Stimulated activated CD8-positive, alpha-beta memory T cell treated with anti-CD3 and anti-CD28 coated beads, Interleukin-4, amount 100 ng/mL, for 4 hours (primary cell): Measurements from ENCODE around the gene PTP4A2.
A peak's percentile ranks its signal among the peaks of the same experiment; 100 is the strongest.
"Not testable (repeated sequence)": the region's sequence is repeated elsewhere in the genome, so short reads cannot be mapped to it uniquely, and the experiment has no call there.

Source experiments
- DNase-seq, 2 donors: peaks; one replicate each; pipeline ENCODE4 v3.0.0-alpha.2; 2020; ENCODE audit warnings: low read depth in 2 of 2, low spot score in 1 of 2

The PTP4A2 gene

DNA sequence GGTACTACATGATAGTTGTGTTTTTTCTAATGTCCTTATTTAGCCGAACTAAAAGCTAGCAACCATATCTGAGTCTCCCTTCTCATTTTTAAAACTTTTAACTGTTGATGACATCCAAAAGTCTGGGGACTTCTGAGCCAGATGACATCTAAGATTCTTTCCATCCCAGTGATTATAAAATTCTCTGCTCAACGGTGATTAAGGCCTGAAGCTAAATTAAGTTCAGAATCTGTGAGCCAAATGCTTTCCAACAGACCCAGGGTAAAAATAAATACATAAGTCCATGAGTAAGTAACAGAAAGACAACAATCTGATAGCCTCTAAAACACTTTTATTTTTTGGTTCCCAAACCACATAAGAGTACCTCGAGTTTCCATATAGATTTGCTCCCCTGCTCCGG, 13.1 kb upstream of the PTP4A2 start:
- DNase-seq, result no peak

DNA sequence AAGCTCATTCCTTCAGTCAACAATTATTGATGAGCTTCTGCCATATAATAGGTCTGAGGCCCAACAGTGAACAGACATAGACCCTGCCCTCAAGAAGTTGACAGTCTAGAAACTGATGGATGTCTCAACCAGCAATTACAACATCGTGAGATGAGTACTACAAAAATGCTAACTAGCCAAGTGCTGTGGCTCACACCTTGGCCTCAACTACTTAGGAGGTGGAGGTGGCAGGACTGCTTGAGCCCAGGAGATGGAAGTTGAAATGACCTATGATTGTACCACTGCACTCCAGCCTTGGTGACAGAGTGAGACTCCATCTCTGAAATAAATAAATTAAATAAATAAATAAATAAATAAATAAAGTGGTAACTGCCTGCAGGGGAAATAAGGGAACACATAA, 11.7 kb upstream of the PTP4A2 start:
- no peak for DNase-seq

DNA sequence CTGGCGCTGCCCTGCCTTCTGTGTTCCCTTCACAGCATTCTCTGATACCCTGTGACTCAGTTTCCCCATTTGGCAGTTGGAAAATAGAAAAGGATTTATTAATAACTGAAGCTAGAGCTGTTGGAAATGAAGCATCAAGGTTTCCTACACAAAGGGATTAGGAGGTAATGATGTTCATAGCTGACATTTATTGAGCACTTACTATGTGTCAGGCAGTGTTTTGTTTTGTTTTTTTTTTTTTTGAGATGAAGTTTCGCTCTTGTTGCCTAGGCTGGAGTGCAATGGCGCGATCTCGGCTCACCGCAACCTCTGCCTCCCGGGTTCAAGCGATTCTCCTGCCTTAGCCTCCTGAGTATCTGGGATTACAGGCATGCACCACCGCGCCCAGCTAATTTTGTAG, 7.5 kb upstream of the PTP4A2 start:
- DNase-seq, result not testable (repeated sequence)

DNA sequence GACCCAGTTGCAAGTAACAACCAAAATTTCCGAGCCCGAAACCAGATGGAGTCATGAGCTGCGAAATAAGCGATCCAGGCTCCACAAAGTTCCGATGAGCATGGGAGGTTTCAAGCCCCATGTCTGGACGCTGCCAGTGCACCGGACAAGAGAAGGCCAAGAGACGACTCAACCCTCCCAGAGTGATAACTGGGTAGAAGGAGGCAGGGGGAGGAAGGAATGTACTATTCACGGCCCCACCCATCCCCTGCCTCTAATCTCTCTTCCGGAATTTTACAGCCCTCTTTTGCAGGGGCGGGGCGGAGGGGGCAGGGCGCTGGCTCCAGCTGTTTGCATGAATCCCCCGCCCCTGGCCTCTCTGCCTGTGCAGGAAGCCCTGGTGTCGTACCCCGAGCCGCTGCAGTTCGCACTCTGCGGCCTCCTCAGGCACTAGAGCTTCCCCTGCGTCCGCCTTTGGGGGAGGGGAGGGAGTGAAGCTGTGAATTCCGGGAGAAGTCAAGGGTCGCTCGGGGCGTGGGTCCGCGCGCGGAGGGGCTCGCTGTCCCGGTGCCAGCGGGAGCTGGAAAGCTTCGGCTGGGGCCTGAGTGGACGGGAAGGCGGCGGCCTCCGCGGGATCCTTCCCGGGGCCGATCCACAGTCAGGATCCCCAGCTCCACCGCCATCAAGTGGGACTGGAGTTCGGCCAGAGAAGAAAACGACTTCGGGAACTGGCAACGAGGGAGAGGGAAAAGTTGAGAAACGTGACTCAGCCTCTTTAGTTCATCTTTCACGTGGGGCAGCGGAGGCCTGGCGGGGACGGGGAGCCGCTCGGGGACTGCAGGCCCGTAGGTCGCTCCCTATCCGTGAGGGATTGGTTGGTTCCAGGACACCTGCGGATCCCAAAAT, 6.3 kb upstream of the PTP4A2 start:
- peak; percentile 58 to 61 for DNase-seq

DNA sequence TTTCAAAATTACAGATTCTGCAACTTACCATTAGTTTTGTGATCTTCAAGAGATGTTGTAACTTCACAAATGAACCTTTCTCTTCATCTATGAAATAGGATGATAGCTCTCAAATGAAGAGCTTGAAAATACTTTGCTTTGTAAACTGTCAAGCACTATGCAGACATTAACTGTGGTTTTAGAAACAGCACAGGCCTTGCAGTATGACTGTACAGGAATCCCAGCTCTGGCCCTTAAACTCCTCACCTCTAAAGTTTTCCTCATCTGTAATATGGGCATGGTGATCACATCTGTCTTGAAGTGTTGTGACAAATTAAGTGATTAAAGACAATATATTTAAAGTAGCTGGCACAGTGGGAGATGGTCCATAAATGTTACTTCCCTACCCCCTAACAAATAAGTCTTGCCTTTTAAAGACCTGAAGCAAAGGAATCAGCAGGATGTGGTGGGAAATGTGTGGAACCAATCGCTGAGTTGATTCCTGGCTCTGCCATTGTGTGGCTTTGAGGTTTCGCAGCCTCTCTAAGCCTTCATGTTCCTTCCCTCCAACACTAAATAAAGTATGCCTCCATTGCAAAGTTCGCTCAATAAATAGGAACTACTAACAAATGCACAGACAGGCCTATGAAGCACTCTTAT, 5.5 kb upstream of the PTP4A2 start:
- DNase-seq, result no peak

DNA sequence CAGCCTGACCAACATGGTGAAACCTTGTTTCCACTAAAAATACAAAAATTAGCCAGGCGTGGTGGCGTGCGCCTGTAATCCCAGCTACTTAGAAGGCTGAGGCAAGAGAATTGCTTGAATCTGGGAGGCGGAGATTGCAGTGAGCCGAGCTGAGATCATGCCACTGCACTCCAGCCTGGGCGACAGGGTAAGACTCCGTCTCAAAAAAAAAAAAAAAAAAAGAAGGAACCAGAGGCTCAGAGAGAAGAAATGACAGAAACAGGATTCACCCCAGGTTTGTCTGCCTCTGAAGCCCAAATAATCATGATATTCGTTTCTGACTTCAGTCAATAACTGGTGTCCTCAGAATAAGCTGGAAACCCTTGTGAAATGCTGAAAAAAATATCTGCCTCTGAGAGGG, 3.9 kb upstream of the PTP4A2 start:
- not testable (repeated sequence) for DNase-seq

GRCh38 chr1:31939484-31940329, 1.5 kb upstream of the PTP4A2 start:
- peak; percentile 49 to 65 for DNase-seq

- DNase-seq, result peak; percentile 56 to 78
These were observed 626 bp downstream of the PTP4A2 start for GRCh38 chr1:31937300-31938183.

GRCh38 chr1:31936981-31937299, 1.2 kb downstream of the PTP4A2 start:
- no peak for DNase-seq

- DNase-seq, result no peak
These were observed 1.7 kb downstream of the PTP4A2 start for GRCh38 chr1:31936278-31936980.

DNA sequence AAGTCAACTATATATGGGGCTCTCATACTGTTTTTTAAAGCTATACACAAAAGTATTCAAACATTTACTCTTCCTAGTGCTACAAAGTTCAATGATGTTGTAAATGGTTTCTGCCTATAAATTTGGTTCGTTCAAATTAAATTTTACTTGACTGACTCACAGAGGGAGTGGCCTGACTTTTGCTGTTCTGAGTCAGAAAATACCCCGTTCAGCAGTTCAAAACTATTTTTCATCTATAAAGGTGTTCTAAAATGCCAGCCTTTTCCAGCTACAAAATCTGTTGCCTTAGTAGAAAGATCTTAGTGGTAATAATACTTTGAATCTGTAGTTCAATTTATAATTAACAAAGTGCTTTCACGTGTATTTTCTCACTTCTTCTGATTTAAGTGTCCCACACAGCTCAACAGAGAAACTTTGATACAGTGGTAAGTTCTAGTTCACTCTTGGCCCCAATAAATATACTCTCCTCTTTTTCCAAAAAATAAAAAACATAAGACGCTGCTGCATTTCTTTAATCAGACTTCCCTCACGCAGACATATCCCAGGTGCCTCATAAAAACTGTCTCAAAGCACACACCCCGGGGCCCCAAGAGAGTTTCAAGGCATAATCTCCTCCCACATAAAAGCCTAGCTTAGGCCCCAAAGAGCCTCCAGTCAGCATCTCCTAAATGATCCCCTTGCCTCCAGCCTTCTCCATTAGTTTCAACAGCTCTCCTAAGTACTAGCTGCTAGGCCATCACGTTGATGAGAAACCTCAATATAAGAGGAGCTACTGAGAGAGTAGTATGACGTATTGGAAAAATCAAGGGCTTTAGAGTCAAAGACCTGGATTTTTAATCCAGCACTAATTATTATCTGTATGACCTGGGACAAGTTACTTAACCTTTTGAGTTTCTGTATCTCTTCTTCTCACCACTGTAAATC, 3.2 kb downstream of the PTP4A2 start:
- no peak for DNase-seq

DNA sequence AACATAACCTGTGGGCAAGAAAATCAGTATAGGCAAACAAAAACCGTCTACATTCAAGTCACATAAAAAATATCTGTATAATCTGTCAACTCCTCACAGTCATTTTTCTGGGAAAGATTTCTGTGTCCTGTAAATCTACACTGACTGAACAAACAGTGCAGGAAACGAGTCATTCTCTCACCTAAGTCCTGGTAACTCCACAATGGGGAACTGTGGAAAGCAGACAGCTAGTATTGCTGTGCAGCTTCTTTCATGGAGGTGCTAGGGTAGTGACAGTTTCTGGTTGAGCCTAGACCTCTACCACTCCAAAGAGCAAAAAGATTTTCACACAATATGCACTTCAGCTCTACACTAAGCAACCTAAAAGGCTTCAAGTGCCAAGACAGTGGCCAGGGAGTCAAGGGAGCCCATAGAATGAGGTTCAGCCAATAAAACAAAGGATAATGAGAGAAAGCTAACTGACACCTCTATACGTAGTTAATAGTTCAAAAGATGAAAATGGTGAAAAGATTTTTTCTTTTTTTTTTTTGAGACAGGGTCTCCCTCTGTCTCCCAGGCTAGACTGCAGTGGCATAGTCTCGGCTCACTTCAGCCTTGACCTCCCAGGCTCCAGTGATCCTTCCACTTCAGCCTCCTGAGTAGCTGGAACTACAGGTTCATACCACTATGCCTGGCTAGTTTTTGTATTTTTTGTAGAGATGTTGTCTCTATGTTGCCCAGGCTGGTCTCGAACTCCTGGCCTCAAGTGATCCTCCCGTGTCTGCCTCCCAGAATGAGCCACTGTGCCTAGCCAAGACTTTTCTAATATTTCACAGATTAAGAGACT, 5.5 kb downstream of the PTP4A2 start:
- DNase-seq, result no peak

DNA sequence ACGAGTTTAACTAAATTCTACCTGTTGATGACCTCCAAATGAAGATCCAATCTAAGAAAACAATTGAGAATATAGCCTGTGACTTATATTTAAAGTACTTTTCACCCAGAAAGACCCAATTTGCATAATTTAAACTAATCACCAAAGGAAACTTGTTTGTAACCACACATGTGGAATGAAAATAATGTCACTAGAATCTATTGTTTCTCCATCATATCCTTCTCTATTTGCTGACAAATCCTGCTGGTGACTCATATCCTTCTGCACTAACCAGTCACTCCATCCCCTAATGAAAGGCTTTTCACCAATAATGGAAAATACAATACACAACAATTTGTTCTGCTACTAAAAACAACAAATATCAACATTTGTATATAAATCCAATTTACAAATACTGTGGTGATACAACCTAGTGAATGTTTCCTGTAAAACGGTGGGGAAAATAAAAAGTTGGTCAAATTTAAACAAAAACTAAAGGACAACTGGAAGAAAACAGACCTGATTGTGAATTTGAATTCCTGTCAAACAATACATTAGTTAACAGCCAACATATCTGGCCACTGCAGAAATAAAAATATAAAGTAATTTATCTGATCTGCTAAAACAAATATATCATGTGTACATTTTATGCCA, 6.5 kb downstream of the PTP4A2 start:
- no peak for DNase-seq

DNA sequence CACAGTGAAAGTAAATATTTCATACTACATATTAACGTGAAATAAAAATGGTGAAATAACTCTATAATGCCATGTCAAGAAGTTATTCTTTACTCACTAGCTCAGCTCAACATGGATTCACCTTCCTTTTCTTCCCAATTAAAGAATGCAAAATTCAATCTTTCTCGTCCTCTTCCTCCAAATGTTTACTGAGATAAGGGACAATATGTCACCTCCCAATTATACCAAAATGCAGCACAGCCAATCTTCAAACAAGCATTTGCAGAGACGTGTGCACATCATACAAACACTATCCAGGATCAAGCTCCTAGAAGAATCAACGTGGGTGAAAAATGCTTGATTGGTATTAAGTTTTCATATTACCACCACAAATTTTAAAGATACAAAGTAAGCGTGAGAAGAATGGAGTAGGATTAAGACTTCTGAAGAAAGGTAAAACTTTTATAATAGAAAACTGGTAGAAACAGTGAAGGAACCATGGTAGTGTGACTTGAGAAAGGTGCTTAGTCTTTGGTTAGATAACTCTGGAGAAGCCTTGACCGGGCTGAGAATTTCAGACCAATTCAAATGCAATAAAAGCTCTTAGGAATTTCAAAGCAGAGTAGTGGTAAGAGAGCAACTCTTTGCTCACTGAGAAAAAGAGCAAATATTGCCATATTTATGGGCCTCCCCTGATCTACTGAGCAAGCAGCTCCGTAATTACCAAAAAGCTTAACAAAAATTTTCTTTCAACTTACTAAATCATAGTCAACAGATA, 7.2 kb downstream of the PTP4A2 start:
- DNase-seq, result no peak

DNA sequence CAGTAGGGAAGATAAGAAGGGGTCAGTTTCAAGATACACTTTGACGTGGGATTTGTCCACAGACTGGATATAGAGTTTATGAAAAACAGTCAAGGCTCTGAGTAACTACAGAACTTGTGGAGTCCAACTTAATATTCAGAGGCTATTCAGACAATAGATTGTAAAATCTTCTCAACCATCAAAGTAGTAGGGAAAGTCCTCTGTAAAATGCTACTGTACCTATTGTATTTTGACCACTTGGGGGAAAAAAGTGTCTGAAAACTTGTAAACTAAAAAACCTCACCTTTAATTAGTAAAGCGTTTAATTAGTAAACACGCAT, 10.5 kb downstream of the PTP4A2 start:
- DNase-seq, result no peak

- no peak for DNase-seq
These were observed 11.1 kb downstream of the PTP4A2 start for GRCh38 chr1:31926853-31927660.
